Measurements from ENCODE around the gene TBCD. TPM values are rescaled to one million over a fixed set of nuclear protein-coding genes. Genes with fewer than 3 reads are reported as not detected.
"Not testable (repeated sequence)": the region's sequence is repeated elsewhere in the genome, so short reads cannot be mapped to it uniquely, and the experiment has no call there.

Gene TBCD
- total RNA-seq, 1 donor from 2014 or later = 118 TPM

GRCh38 chr17:82980632-82981031 is 228.8 kb downstream of the TBCD start:
- H3K27me3 Mint-ChIP-seq (ENCODE audit: unreplicated experiment) = peaks cover 1% of the 10 kb centered on the region
- H3K4me3 Mint-ChIP-seq (ENCODE audit: unreplicated experiment) = no peak overlapping the region
- no peak for TF ChIP-seq CTCF (IDR thresholded peaks at IDR 0.05; ENCODE audit: partially characterized antibody, unreplicated experiment)
- H3K9me3 Mint-ChIP-seq (ENCODE audit: unreplicated experiment) = peaks cover 5% of the 10 kb centered on the region
- peaks cover 7% of the 10 kb centered on the region for H3K36me3 Mint-ChIP-seq (ENCODE audit: unreplicated experiment)
- H3K4me1 Mint-ChIP-seq (ENCODE audit: low read depth, unreplicated experiment) = no peaks in the 10 kb centered on the region
- DNase-seq = no peak
- no peak overlapping the region for H3K27ac Mint-ChIP-seq (ENCODE audit: unreplicated experiment)

- H3K36me3 Mint-ChIP-seq (ENCODE audit: unreplicated experiment) = peaks cover 7% of the 10 kb centered on the region
- H3K27me3 Mint-ChIP-seq (ENCODE audit: unreplicated experiment) = peaks cover 1% of the 10 kb centered on the region
These were observed 229.4 kb downstream of the TBCD start for GRCh38 chr17:82981141-82981730.

GRCh38 chr17:82983510-82984248 is 231.8 kb downstream of the TBCD start:
- peaks cover 9% of the 10 kb centered on the region for H3K9me3 Mint-ChIP-seq (ENCODE audit: unreplicated experiment)
- no peak overlapping the region for H3K27ac Mint-ChIP-seq (ENCODE audit: unreplicated experiment)
- no peak for DNase-seq
- H3K4me3 Mint-ChIP-seq (ENCODE audit: unreplicated experiment) = no peak overlapping the region
- H3K36me3 Mint-ChIP-seq (ENCODE audit: unreplicated experiment) = peaks cover 15% of the 10 kb centered on the region
- H3K27me3 Mint-ChIP-seq (ENCODE audit: unreplicated experiment) = peaks cover 1% of the 10 kb centered on the region
- no peak for TF ChIP-seq CTCF (IDR thresholded peaks at IDR 0.05; ENCODE audit: partially characterized antibody, unreplicated experiment)
- H3K4me1 Mint-ChIP-seq (ENCODE audit: low read depth, unreplicated experiment) = no peaks in the 10 kb centered on the region

More at GRCh38 chr17:82981141-82981730, 229.4 kb downstream of the TBCD start:
- Mint-ChIP-seq H3K4me3 (ENCODE audit: unreplicated experiment) (no peak overlapping the region), H3K27ac (ENCODE audit: unreplicated experiment) (no peak overlapping the region), H3K9me3 (ENCODE audit: unreplicated experiment) (peaks cover 6% of the 10 kb centered on the region), H3K4me1 (ENCODE audit: low read depth, unreplicated experiment) (no peaks in the 10 kb centered on the region)
- DNase-seq = no peak
- no peak for TF ChIP-seq CTCF (IDR thresholded peaks at IDR 0.05; ENCODE audit: partially characterized antibody, unreplicated experiment)

GRCh38 chr17:82984249-82984617 is 232.4 kb downstream of the TBCD start:
- peaks cover 15% of the 10 kb centered on the region for H3K36me3 Mint-ChIP-seq (ENCODE audit: unreplicated experiment)
- not testable (repeated sequence) for DNase-seq; H3K9me3 Mint-ChIP-seq (ENCODE audit: unreplicated experiment); H3K27me3 Mint-ChIP-seq (ENCODE audit: unreplicated experiment); H3K4me3 Mint-ChIP-seq (ENCODE audit: unreplicated experiment); H3K4me1 Mint-ChIP-seq (ENCODE audit: low read depth, unreplicated experiment); H3K27ac Mint-ChIP-seq (ENCODE audit: unreplicated experiment)

- Mint-ChIP-seq H3K27me3 (ENCODE audit: unreplicated experiment) (peaks cover 1% of the 10 kb centered on the region), H3K4me1 (ENCODE audit: low read depth, unreplicated experiment) (no peaks in the 10 kb centered on the region), H3K9me3 (ENCODE audit: unreplicated experiment) (peaks cover 9% of the 10 kb centered on the region), H3K36me3 (ENCODE audit: unreplicated experiment) (peaks cover 15% of the 10 kb centered on the region), H3K27ac (ENCODE audit: unreplicated experiment) (no peak overlapping the region), H3K4me3 (ENCODE audit: unreplicated experiment) (no peak overlapping the region)
- TF ChIP-seq CTCF (IDR thresholded peaks at IDR 0.05; ENCODE audit: partially characterized antibody, unreplicated experiment) = no peak
- DNase-seq = no peak
These were observed 233.0 kb downstream of the TBCD start for GRCh38 chr17:82984751-82985427.

Data from glutamatergic neuron (in vitro differentiated cells).